Fibroblast of lung (primary cell): ENCODE results near the gene KRTAP21-3.

Experiments
- EZH2 ChIP-seq: IDR thresholded peaks from 2 replicates; pipeline ENCODE4 v1.5.1; 2012; ENCODE audit warnings: low read length, control low read depth, mild to moderate bottlenecking; ENCODE audit errors: missing control alignments
- TF ChIP-seq, protein P1 (sequence below), 2 donors: IDR thresholded peaks in 1 of 2; conservative IDR thresholded peaks in 1 of 2; 1 replicate in 1 of 2; 2 replicates in 1 of 2; pipeline ENCODE4 v1.5.1; 2011 to 2012; ENCODE audit warnings: low read length in 2 of 2, control low read depth in 1 of 2, inconsistent platforms in 1 of 2, low read depth in 1 of 2, mild to moderate bottlenecking in 1 of 2

- TF ChIP-seq, protein P1, sequence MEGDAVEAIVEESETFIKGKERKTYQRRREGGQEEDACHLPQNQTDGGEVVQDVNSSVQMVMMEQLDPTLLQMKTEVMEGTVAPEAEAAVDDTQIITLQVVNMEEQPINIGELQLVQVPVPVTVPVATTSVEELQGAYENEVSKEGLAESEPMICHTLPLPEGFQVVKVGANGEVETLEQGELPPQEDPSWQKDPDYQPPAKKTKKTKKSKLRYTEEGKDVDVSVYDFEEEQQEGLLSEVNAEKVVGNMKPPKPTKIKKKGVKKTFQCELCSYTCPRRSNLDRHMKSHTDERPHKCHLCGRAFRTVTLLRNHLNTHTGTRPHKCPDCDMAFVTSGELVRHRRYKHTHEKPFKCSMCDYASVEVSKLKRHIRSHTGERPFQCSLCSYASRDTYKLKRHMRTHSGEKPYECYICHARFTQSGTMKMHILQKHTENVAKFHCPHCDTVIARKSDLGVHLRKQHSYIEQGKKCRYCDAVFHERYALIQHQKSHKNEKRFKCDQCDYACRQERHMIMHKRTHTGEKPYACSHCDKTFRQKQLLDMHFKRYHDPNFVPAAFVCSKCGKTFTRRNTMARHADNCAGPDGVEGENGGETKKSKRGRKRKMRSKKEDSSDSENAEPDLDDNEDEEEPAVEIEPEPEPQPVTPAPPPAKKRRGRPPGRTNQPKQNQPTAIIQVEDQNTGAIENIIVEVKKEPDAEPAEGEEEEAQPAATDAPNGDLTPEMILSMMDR (conservative IDR thresholded peaks at IDR 0.05 in 1 of 2, IDR thresholded peaks at IDR 0.05 in 1 of 2; ENCODE audit: low read depth in 1 of 2, low read length in 2 of 2), result no peak
- TF ChIP-seq EZH2, result no peak
These were observed at the start of gene KRTAP21-3 for GRCh38 chr21:30718239-30718909.
